Adrenal gland (tissue), 5 donors: ENCODE measurements around the gene USP40.

Experiments
- POLR2A ChIP-seq, 2 donors: fragments of 450-650 bp; IDR thresholded peaks; one replicate each; pipeline ENCODE4 v1.6.1; 2017; ENCODE audit warnings: antibody characterized with exemption in 2 of 2, mild to moderate bottlenecking in 2 of 2, moderate library complexity in 1 of 2
- TF ChIP-seq, protein P1 (sequence below), 6 experiments: fragments of 450-650 bp in 4 of 6; fragments of 200-600 bp in 2 of 6; sonication (generic) in 1 of 6; IDR thresholded peaks; 1 replicate in 5 of 6; 2 replicates in 1 of 6; pipeline versions ENCODE4 v1.5.1 to v1.8.0; 2016 to 2021; ENCODE audit warnings: antibody characterized with exemption in 6 of 6, mild to moderate bottlenecking in 2 of 6, moderate library complexity in 1 of 6
- donor health status: DM: no; HTN: no; CAD: no.

DNA sequence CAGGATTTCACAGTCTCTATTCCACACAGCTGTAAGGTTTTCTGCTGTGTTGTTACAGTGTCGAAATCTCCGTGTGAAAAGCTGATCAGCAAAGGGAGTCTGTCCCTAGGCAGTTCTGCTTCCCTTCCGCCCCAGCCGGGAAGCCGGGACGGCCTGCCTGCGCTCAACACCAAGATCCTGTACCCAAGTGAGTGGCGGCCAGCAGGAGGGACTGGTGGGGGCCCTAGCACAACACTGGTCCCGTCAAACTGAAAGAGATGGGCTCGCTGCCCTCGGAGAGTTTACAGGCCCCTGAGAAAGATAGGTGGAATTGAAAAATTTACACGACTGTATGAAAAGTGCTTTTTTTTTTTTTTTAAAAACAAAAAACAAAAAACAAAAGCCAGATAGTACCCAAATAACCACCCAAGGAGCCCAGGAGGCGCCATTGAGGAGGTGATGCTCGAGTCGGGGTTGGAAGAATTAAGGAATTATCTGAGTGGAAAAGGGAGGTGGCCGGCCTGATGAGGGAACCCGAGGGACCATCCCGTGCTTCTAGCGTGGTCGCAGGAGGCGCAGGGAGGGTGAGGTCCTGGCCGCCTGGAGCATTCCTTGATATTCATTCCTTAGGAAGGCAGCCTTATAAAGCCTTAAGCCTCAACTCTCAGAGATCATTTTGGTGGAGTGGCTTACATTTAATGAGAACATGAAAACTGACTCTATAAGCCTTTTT lies 115.6 kb downstream of the USP40 start:
- TF ChIP-seq POLR2A (IDR thresholded peaks at IDR 0.05), result no peak
- TF ChIP-seq, protein P1, sequence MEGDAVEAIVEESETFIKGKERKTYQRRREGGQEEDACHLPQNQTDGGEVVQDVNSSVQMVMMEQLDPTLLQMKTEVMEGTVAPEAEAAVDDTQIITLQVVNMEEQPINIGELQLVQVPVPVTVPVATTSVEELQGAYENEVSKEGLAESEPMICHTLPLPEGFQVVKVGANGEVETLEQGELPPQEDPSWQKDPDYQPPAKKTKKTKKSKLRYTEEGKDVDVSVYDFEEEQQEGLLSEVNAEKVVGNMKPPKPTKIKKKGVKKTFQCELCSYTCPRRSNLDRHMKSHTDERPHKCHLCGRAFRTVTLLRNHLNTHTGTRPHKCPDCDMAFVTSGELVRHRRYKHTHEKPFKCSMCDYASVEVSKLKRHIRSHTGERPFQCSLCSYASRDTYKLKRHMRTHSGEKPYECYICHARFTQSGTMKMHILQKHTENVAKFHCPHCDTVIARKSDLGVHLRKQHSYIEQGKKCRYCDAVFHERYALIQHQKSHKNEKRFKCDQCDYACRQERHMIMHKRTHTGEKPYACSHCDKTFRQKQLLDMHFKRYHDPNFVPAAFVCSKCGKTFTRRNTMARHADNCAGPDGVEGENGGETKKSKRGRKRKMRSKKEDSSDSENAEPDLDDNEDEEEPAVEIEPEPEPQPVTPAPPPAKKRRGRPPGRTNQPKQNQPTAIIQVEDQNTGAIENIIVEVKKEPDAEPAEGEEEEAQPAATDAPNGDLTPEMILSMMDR (IDR thresholded peaks at IDR 0.05), result no peak
